HG02610 (cell line): ENCODE measurements around the gene KCNAB3.

Source experiments
- ATAC-seq: cut with Tn5 transposase; IDR thresholded peaks from one replicate; pipeline ENCODE4 v1.9.1; 2021; ENCODE audit warnings: mild to moderate bottlenecking, moderate library complexity; ENCODE audit not compliant: unreplicated experiment

KCNAB3 gene

DNA sequence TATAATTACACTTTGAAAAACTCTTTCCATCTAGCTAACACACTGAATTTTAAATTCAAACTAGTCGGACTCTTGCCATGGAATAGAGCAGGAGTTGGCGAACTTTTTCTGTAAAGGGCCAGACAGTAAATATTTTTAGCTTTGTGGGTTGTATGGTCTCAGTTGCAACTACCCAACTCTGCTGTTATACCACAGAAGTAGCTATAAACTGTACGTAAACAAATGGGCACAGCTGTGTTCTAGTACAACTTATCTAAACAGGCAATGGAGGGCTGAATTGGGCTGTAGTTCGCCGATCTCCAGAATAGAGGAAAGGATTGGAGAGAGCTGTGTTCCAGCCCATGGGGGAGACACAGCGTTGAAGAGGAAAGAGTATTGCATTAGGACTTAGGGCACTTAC lies 11.1 kb upstream of the KCNAB3 start:
- no peak for ATAC-seq

DNA sequence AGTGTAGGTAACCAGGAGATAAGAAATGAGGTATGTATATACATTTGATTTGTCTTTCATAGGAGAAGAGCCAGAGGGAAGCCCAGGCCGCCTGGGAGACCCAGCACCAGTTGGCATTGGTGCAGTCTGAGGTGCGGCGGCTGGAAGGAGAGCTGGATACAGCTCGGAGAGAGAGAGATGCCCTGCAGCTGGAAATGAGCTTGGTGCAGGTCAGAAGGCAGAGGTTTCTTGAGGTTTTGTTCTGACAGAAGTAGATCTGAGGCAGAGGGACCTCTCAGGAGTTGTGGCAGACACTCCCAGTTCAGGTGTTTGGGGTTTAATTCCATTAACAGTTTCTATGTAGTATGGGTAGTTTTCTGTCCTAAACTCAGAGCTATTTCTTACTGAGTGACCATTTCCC lies 10.4 kb upstream of the KCNAB3 start:
- no peak for ATAC-seq

DNA sequence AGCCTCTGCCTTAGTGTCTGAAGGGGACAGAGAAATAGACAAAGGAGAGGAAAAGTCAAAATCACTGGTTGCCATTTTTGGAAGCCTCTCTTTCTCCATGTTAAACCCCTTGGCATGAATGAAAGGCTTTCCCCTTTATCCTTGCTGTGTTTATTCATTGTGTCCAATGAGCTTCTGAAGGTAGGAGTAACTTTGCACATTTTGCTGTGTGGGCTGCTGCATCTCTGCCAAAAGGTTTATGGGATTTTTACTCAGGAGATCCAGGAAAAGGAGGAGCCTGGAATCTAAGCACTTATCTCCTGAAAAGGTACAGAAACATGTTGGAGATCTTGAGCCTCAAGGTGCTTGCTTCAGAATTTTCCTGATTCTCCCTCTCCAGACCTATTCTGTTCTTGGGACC lies 6.2 kb upstream of the KCNAB3 start:
- no peak for ATAC-seq

DNA sequence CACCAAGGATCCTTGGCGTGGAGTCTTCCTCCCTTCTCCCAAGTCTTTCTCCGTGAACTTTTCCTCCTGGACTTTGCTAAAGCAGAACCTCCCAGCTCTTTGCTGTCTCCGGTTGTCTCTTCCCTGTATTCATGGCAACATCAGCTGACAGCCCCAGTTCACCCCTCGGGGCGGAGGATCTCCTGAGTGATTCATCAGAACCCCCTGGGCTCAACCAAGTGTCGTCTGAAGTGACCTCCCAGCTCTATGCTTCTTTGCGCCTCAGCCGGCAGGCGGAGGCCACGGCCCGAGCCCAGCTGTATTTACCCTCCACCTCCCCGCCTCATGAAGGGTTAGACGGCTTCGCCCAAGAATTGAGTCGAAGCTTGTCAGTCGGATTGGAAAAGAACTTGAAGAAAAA lies 3.3 kb upstream of the KCNAB3 start:
- no peak for ATAC-seq

DNA sequence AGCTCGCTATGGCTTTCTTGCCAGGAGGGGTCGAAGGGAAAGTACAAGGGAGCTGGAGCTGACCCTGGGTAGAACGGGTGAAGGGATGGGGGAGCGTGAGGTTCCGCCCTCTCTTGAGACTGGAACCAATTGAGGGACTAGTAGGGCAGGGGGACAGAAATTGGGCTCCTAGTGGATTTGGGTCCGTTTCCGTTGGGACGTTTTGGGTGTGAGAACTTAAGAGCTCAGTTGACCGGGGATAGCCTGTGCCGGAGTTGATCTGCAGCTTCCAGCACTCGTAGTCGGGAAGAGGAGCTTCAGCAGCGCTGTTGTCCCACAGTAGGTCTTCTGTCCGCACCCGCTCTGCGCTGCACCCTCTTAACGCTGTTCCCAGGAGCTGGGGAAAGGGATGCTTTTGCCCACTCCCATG lies 2.8 kb upstream of the KCNAB3 start:
- ATAC-seq = no peak

DNA sequence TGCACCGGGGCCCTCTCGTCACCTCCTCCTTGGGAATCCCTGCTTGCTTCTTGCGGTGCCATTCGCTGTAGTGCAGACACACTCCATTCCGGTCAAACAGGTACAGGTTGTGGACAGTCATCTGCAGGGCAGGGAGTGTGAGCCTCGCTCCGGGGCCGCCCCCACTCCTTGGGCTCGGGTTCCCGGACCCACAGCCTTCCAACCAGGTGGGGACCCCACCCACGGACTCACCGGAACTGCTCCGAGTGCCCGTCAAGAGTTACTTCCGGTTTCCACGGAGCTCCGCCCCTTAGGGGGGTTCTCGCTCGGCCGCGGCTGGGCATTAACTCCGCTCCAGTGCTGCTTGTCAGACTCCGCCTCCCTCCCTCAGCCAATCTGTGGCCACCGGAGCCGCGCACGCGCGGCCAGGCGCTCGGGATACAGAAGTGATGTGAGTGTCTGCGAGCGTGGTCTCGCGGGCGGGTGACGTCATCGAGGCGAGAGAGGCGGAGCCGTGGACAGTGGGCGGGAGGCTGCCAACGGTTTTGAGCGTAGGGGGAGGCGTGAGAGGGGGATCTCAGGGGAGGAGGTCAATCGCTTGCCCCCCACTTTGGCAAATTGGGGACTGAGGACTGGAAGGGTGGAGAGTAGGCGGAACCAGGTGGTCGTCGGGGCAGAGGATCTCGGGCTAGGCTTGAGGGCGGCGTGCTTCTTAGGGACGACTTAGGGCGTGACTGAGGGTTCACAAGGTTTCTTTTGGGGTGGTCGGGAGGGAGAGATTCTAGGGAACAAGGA lies 2.2 kb upstream of the KCNAB3 start, which contains the start of the genes CNTROB and TRAPPC1:
Gene CNTROB, plus strand, starts transcription at position 498 of the 774 bp plus-strand sequence. CDS start 874 bp downstream, outside the sequence.
Gene TRAPPC1, minus strand, starts transcription at position 238 of the 774 bp plus-strand sequence. Its CDS starts 117 bp downstream, at position 121.
- ATAC-seq = peak; percentile 91

DNA sequence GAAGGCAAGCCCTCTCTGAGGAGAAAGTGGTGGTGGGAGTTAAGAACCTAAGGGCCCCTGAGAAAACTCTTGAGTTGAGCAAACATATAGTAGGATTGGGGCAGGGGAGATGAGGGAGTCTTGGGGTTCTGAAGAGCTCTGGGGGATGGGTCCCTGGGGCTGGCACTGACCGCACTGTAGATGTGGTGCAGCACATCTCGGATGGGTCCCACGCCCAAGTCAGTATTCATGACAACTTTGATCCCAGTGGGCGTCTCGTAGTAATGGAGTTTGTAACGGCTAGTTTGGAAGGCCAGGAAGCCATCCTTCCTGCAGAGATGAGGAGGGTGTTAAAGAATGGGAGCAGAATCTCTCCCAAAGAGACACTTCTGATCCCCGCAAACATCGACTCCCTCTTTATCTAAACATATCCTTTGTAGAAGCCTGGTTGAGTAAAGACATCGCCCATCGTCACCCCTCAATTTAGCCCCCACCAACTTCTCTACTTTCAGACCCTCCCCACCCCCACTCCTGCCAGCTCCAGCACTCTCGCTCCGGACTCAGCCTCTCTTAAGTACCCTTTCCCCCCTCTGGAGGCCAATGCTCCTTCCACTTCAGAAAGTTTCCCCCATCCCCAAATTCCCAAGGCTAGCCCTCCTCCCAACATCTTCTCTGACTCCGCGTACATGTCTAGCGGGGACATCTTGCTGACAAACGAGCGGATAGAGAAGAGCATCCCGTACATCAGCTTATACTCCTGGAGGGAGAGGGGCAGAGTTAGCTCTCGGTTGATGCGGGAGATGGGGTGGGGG lies 1.4 kb upstream of the KCNAB3 start:
- ATAC-seq = no peak

DNA sequence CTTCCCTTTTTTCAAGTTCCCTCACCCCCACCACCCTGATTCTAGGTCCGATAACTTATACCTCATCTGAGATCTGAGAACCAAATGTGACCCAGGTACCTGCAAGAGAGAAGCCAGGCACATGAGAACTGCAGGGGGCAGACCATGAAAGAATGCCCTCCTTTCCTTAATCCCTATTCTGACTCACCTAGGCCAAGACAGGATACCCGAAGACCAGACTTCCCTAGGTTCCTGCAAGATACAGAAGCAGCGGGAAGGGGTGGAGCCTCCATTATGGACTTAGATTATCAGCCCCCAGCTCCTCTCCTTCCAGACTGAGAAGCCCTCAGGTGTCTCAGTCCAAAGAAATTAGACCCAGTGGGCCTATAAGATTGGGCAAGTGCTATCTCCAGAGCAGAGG lies 2.1 kb downstream of the KCNAB3 start:
- no peak for ATAC-seq

DNA sequence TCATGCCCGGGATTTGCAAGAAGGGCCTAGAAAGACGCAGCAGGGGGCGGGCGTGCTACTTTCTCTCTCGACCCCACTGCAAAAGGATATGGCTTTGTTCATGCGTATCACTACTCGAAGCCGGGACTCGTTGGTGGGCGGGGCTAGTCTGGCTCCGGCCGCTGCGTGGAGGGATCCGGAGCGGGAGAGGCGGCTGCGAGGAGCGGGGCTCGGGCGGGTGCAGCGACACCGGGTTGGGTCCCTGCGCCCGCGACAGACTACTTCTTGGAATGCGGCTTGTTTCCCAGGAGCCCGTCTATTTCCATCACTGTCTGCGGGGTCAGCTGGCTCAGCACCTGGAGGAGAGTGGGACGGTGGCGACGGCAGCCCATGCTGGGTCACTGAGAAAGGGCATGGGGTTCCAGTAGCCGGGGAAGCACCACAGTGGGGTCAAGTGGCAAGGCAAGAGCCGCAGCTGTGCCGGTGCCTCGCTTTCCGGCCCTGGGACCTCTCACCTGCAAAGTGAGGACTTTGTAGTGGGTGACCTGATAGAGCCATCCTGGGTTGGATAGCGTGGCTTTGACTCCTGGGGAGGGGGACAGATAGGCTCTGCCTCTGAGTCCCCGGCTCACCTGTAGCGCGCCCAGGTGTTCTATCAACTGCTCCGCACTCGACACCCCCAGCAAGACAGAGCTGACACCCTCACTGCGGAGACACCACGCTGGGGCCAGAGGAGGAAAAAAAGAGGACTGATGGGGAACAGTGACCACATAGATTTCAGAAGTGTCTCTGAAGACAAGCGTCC lies 6.6 kb downstream of the KCNAB3 start:
- ATAC-seq = no peak

DNA sequence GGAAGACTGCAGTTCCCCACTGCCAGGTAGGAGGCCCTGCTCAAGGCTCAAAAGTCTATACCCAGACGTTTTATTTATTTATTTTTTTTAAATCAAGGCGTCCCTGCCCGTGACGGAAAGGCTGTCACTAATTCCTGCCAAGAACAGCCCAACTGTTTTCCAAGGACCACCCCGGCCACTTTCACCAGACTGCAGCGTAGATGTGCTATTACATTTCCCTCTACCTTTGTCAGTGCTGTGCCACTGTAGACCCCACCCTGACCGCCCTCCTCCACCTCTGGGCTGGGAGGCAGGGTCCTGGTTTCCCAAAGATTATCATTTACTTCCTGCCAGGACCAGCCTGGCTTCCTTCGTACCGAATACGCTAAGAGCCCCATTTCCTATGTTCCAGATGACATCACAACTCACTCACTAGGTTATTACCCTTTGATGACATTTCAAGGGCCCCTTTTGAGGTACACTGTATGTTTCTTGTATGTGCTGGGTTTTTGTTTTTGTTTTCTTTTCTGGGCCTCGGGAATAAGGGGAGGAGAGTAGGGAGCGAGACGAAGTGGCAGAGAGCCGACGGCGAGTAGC lies 7.3 kb downstream of the KCNAB3 start:
- no peak for ATAC-seq

DNA sequence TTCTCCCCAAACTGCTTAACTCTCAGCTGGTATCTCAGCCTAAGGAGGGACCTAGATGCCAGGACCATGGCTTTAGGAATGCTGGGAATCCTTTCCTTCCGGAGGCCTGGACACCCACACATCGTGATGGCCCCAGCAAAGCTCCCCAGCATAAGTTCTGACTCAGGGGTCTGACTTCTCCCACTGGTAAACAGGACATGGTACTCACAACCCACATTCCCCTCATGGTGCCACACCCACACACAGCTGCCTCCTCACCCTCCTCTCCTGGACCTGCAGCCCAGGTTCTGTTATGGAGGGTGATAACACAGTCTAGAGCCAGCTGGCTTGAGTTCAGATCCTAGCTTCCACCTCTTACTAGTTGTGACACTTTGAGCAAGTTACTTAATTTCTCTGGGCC lies 12.8 kb downstream of the KCNAB3 start:
- ATAC-seq = no peak

DNA sequence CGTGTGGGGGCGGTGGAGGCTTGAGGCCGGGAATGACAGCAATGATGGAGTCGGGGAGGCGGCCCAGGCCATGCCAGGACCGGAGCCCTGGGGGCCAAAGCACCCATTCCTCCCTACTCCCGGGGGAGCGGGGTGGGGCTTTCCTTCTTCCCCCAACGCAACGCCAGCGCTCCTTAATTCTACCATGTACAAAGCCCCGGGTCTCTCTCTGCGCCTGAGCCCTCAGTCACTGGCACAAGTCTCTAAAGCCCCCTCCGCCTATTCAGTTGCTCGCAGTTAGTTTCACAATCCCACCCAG lies 13.3 kb downstream of the KCNAB3 start:
- ATAC-seq = no peak

DNA sequence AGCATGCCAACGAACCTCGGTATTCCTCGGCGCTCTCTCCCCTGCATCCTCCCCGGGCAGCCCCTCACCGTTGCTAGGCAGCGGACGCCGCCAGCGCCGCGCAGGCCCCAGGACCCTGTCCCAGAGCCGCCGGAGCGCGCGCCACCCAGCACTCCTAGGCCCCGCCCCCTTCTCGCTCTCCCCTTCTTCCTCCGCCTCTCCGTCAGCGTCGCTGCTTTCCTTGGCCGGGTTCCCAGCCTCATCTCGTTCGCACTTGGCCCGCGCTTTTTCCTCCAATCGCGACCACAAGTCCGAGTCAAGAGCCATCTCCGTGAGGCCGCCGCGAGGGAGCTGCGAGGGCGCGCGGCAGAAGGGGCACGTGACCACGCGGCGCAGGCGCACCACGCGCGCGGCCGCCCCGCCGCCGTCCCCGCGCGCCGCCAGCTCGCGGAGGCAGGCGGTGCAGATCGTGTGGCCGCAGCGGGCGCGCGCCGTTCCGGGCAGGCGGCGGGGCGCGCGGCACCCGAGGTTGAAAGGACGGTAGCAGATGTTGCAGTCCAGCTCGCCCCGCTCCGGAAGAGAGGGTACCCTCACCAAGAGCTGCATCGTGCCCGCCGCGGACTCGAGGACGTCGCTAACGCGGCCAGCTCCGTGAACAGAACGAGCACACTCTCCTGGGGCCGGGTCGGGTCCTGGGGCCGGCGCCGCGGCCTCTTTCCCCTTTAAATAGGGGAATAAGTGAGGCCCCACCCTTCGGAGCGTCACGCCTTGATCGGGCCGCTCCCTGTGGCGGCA lies 13.9 kb downstream of the KCNAB3 start, which contains the start of gene RNF227:
Gene RNF227, minus strand, starts transcription at position 679 of the 774 bp plus-strand sequence. Its CDS starts 94 bp downstream, at position 585.
- peak; percentile 68 for ATAC-seq

DNA sequence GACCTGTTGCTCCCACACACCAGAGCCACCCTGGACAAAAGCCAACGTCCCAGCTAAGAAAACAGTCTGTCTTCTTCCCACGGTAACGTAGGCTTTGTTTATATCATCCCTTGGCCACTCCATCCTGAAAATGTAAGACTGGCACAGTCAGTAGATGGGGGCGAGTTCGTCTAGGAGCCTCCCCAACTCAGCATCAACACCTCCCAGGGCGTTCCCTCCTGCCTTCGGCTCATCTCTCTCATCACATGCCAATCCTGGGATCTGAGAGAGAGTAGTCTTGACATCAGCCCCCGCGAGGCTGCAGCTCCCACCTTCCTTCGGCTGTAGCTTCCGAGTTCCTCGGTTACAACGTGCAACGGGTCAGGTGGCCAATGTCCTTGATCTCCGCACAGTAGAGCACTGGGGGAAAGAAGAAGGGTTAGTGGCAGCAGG lies 14.5 kb downstream of the KCNAB3 start:
- ATAC-seq = no peak

DNA sequence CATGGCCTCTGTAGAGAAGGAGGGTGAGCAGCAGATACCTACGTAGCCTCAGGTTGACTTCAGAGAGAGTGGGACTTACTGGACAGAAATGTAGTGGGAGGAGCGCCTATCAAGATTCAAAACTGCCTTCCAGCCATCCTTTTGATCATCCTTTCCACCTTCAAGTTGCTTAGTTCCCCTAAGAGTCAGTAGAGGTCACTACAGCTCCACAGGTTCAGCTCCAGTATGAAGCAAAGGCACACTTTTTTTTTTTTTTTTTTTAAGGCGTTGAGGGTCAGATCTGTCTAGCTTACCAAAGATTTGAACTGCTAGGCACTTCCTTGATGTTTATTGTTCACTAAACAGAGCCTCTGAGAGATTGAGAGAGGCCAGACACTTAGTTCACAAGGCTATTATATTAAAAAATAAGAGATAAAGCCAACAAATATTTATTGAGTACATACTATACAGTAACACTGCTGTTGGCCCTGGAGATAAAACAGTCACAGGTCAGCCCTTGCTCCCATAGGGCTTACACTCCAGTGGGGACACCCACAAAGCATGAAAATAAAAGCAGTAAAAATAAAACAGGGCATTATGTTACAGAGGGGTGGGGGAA lies 16.6 kb downstream of the KCNAB3 start:
- ATAC-seq = no peak

DNA sequence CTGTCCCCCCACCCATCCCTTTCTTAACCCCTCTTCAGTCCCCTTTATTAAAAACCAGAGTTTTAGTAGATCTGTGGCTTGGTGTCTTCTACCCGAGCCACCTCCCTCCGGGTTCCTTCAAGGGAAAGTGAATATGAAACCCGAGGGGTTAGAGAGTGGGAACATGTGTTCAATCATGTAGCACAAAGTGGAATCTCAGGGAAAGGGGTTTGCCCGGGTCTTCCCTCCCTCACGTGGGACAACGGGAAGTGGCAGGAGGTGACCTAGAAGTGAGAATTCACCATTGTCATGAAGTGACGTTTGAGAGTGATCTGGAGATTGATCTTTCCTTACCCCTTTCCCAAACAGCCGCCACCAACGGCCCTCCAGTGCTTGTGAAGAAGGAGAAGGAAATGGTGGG lies 18.5 kb downstream of the KCNAB3 start:
- no peak for ATAC-seq

DNA sequence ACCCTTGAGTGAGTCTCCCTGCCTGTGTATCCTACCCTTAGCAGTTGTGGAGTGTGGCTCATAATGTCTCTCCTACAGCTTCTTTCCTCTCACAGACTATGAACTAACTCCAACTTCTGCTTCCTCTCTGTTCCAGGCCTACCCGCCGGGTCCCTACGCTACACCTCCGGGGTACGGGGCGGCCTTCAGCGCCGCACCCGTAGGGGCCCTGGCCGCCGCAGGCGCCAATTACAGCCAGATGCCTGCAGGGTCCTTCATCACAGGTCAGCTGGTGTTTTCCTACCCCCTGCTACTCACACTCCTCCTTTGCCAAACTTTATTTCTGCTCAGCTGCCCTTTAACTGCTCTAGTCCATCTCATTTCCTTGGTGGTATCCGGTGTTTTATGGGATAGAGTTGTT lies 18.9 kb downstream of the KCNAB3 start:
- no peak for ATAC-seq

DNA sequence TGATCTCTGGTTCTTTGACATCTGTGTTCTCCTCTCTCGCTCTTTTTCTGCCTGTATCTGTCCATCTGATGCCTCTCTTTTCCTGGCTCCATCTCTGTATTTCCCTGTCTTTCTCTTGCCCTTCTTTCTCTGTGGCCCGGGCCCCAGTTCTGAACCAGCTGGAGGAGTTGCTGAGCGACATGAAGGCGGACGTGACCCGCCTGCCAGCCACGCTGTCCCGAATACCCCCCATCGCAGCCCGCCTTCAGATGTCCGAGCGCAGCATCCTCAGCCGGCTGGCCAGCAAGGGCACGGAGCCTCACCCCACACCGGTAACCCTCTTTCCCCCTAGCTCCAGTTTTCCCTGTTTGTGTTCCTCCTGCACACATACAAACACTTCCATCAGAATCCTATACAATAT lies 19.4 kb downstream of the KCNAB3 start:
- ATAC-seq = no peak

DNA sequence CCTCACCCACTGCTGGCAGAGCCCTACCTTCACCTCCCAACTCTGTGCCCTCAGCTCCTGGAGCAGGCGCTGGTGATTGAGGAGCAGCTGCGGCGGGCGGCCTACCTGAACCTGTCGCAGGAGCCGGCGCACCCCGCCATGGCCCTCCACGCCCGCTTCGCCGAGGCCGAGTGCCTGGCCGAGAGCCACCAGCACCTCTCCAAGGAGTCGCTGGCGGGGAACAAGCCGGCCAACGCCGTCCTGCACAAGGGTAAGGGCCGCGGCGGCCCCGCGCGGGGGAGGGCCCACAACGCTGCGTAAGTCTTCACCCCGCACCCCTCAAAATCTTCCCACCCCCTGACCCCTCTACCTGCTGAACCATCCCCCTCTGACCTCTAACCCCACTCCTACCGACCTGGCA lies 20.6 kb downstream of the KCNAB3 start:
- ATAC-seq = no peak
